H1 (cell line): Measurements from ENCODE around the gene CCPG1. TPM values are rescaled to one million over a fixed set of nuclear protein-coding genes. Genes with fewer than 3 reads are reported as not detected.

Source experiments
- CTCF ChIA-PET: fragments of 300-600 bp; sonication (Branson Sonifier 250); formaldehyde crosslinking; loops from one replicate; lab custom pipeline; 2021; ENCODE audit not compliant: partially characterized antibody; lab: Charles Lee
- POLR2A ChIA-PET: fragments of 300-600 bp; sonication (Branson Sonifier 250); formaldehyde crosslinking; loops from one replicate; lab custom pipeline; 2021; ENCODE audit warnings: inconsistent platforms; ENCODE audit not compliant: partially characterized antibody; lab: Charles Lee
- DNase-seq, 2 experiments: peaks; one replicate each; pipeline versions ENCODE4 v3.0.0 to v3.0.0-alpha.2; 2010 to 2022; ENCODE audit warnings: low spot score in 2 of 2, low read depth in 1 of 2, mixed read lengths in 1 of 2
- FAIRE-seq: peaks from 2 replicates; lab custom pipeline; 2011; peaks lifted over from hg19 to GRCh38; lab: Jason Lieb, UNC
- H2AFZ ChIP-seq: 2 replicates; pipeline ENCODE4 v1.8.1; 2012; ENCODE audit warnings: low read length, inconsistent platforms
- H2AK5ac ChIP-seq: 2 replicates; pipeline ENCODE4 v1.6.1; 2013; ENCODE audit warnings: low read depth, low read length
- H2BK120ac ChIP-seq: replicated peaks from 2 replicates; pipeline ENCODE3; 2013; ENCODE audit warnings: low read depth, low read length, inconsistent platforms
- H2BK12ac ChIP-seq: 2 replicates; pipeline ENCODE4 v1.6.1; 2013; ENCODE audit warnings: low read depth, low read length
- H2BK15ac ChIP-seq: 2 replicates; pipeline ENCODE4 v1.6.1; 2013; ENCODE audit warnings: low read length
- H2BK20ac ChIP-seq: 2 replicates; pipeline ENCODE4 v1.6.1; 2013; ENCODE audit warnings: low read length
- H2BK5ac ChIP-seq: 2 replicates; pipeline ENCODE4 v1.6.1; 2013; ENCODE audit warnings: low read depth, low read length
- H3K14ac ChIP-seq: 2 replicates; pipeline ENCODE4 v1.6.1; 2013; ENCODE audit warnings: inconsistent platforms; ENCODE audit not compliant: insufficient read length
- H3K18ac ChIP-seq: 2 replicates; pipeline ENCODE4 v1.6.1; 2013; ENCODE audit warnings: low read length; ENCODE audit errors: extremely low read depth
- H3K23ac ChIP-seq: 2 replicates; pipeline ENCODE4 v1.6.1; 2013; ENCODE audit warnings: inconsistent platforms; ENCODE audit not compliant: insufficient read length
- H3K23me2 ChIP-seq: 2 replicates; pipeline ENCODE4 v1.6.1; 2013; ENCODE audit warnings: low read depth, low read length
- H3K27ac ChIP-seq: 2 replicates; pipeline ENCODE4 v1.6.1; 2011; ENCODE audit warnings: low read depth, low read length, inconsistent platforms
- H3K27me3 ChIP-seq, 4 experiments: replicated peaks in 1 of 4; 1 replicate in 1 of 4; 2 replicates in 3 of 4; pipeline versions ENCODE4 v1.6.1 to v1.8.1; 2011 to 2013; ENCODE audit warnings: low read length in 3 of 4, mild to moderate bottlenecking in 3 of 4, inconsistent platforms in 2 of 4, mixed read lengths in 2 of 4, moderate library complexity in 1 of 4; ENCODE audit not compliant: control insufficient read depth in 3 of 4, insufficient read depth in 3 of 4; ENCODE audit errors: extremely low read depth in 1 of 4
- H3K36me3 ChIP-seq, 4 experiments: 2 replicates each; pipeline versions ENCODE4 v1.6.1 to v1.8.1; 2011 to 2013; ENCODE audit warnings: mild to moderate bottlenecking in 4 of 4, low read length in 3 of 4, moderate library complexity in 2 of 4, control low read depth in 1 of 4, inconsistent platforms in 1 of 4; ENCODE audit not compliant: insufficient read depth in 4 of 4, control insufficient read depth in 2 of 4
- H3K4ac ChIP-seq: replicated peaks from 2 replicates; pipeline ENCODE3; 2013; ENCODE audit warnings: low read length, low read depth, mixed read lengths, inconsistent platforms; ENCODE audit not compliant: insufficient read length
- H3K4me1 ChIP-seq, 4 experiments: replicated peaks in 1 of 4; 1 replicate in 1 of 4; 2 replicates in 3 of 4; pipeline versions ENCODE4 v1.6.1 to v1.8.1; 2011 to 2013; ENCODE audit warnings: low read length in 3 of 4, inconsistent platforms in 2 of 4, mixed read lengths in 1 of 4; ENCODE audit not compliant: insufficient read depth in 4 of 4, control insufficient read depth in 3 of 4
- H3K4me2 ChIP-seq, 2 experiments: 2 replicates each; pipeline versions ENCODE4 v1.6.1 to v1.8.1; 2011 to 2013; ENCODE audit warnings: low read depth in 2 of 2, low read length in 2 of 2, control low read depth in 1 of 2, inconsistent platforms in 1 of 2, mild to moderate bottlenecking in 1 of 2; ENCODE audit not compliant: insufficient read depth in 1 of 2
- H3K4me3 ChIP-seq, 4 experiments: fragments of 200-600, 300-600 bp in 1 of 4; sonication (generic), shearing (Covaris generic), sonication (Bioruptor Twin) in 1 of 4; 2 replicates each; pipeline versions ENCODE4 v1.5.1 to v1.8.1; 2011 to 2016; ENCODE audit warnings: low read length in 4 of 4, low read depth in 3 of 4, control low read depth in 2 of 4, inconsistent platforms in 2 of 4, mild to moderate bottlenecking in 2 of 4, mixed read lengths in 1 of 4, moderate library complexity in 1 of 4; ENCODE audit not compliant: insufficient read depth in 2 of 4; ENCODE audit errors: extremely low read depth in 1 of 4
- H3K56ac ChIP-seq: replicated peaks from 2 replicates; pipeline ENCODE3; 2013; ENCODE audit warnings: low read depth, mild to moderate bottlenecking, mixed read lengths, low read length, inconsistent platforms; ENCODE audit not compliant: insufficient read length
- H3K79me1 ChIP-seq: 2 replicates; pipeline ENCODE4 v1.6.1; 2013; ENCODE audit warnings: low read depth, low read length, control low read depth
- H3K79me2 ChIP-seq, 2 experiments: 2 replicates each; pipeline versions ENCODE4 v1.6.1 to v1.8.1; 2012 to 2013; ENCODE audit warnings: low read length in 2 of 2, mild to moderate bottlenecking in 2 of 2, inconsistent platforms in 1 of 2; ENCODE audit not compliant: insufficient read depth in 2 of 2, control insufficient read depth in 1 of 2
- H3K9ac ChIP-seq, 4 experiments: replicated peaks in 1 of 4; 1 replicate in 1 of 4; 2 replicates in 3 of 4; pipeline versions ENCODE4 v1.6.1 to v1.8.1; 2011 to 2013; ENCODE audit warnings: low read depth in 3 of 4, low read length in 3 of 4, control low read depth in 2 of 4, mild to moderate bottlenecking in 2 of 4, moderate library complexity in 2 of 4, inconsistent platforms in 1 of 4; ENCODE audit errors: extremely low read depth in 1 of 4
- H3K9me3 ChIP-seq, 2 experiments: 2 replicates each; pipeline versions ENCODE4 v1.6.1 to v1.8.1; 2012 to 2013; ENCODE audit warnings: mild to moderate bottlenecking in 2 of 2, moderate library complexity in 2 of 2, control low read depth in 1 of 2, inconsistent platforms in 1 of 2, low read depth in 1 of 2, low read length in 1 of 2, mixed read lengths in 1 of 2; ENCODE audit not compliant: insufficient read depth in 2 of 2
- H4K20me1 ChIP-seq, 2 experiments: replicated peaks in 1 of 2; 2 replicates each; pipeline versions ENCODE3 to v1.8.1; 2011 to 2013; ENCODE audit warnings: inconsistent platforms in 2 of 2, low read length in 2 of 2, mild to moderate bottlenecking in 1 of 2; ENCODE audit not compliant: insufficient read depth in 2 of 2, control insufficient read depth in 1 of 2
- H4K5ac ChIP-seq: 2 replicates; pipeline ENCODE4 v1.6.1; 2013; ENCODE audit warnings: low read length, low read depth, mixed read lengths, inconsistent platforms; ENCODE audit not compliant: insufficient read length
- H4K8ac ChIP-seq: 2 replicates; pipeline ENCODE4 v1.8.0; 2013; ENCODE audit warnings: mild to moderate bottlenecking, moderate library complexity, low read length, inconsistent platforms; ENCODE audit not compliant: insufficient read depth; ENCODE audit errors: extremely low read depth
- H4K91ac ChIP-seq: replicated peaks from 2 replicates; pipeline ENCODE3; 2013; ENCODE audit warnings: low read length, mixed read lengths, inconsistent platforms; ENCODE audit not compliant: insufficient read length
- BACH1 ChIP-seq: IDR thresholded peaks from 2 replicates; pipeline ENCODE4 v1.6.1; 2012; ENCODE audit warnings: low read length, improper control_type of control experiment
- CTBP2 ChIP-seq: IDR thresholded peaks from 2 replicates; pipeline ENCODE4 v1.7.0; 2011; ENCODE audit warnings: borderline replicate concordance, mild to moderate bottlenecking, moderate library complexity, mixed read lengths, low read length; ENCODE audit not compliant: insufficient read depth, insufficient read length
- POU5F1 ChIP-seq: IDR thresholded peaks from 2 replicates; pipeline ENCODE4 v1.6.1; 2011; ENCODE audit warnings: low read depth, mild to moderate bottlenecking, low read length, moderate library complexity
- RAD21 ChIP-seq, 2 experiments: IDR thresholded peaks in 1 of 2; conservative IDR thresholded peaks in 1 of 2; 2 replicates each; pipeline ENCODE4 v1.6.1; 2011; ENCODE audit warnings: low read depth in 2 of 2, low read length in 2 of 2, improper control_type of control experiment in 1 of 2, inconsistent platforms in 1 of 2, mild to moderate bottlenecking in 1 of 2, moderate library complexity in 1 of 2
- SRF ChIP-seq: IDR thresholded peaks from 2 replicates; pipeline ENCODE4 v1.6.1; 2011; ENCODE audit warnings: mild to moderate bottlenecking, low read depth, low read length, moderate library complexity
- TAF1 ChIP-seq: IDR thresholded peaks from 2 replicates; pipeline ENCODE4 v1.6.1; 2011; ENCODE audit warnings: mild to moderate bottlenecking, low read depth, low read length
- TAF7 ChIP-seq: optimal IDR thresholded peaks from 2 replicates; pipeline ENCODE3; 2011; ENCODE audit warnings: low read depth, mild to moderate bottlenecking, inconsistent platforms, low read length, moderate library complexity, borderline replicate concordance
- USF2 ChIP-seq: IDR thresholded peaks from 2 replicates; pipeline ENCODE4 v1.6.1; 2011; ENCODE audit warnings: low read length, improper control_type of control experiment
- polyA plus RNA-seq, 7 experiments: library from polyadenylated mRNA; depleted of rRNA in 3 of 7; stranded (reverse) in 5 of 7; unstranded in 2 of 7; fragments of >200 nt in 5 of 7; fragments of 200-250 nt in 2 of 7; gene quantifications; 1 replicate in 5 of 7; 2 replicates in 1 of 7; 4 replicates in 1 of 7; pipeline versions ENCODE4 v1.2.1 to v1.2.3, GENCODE V29; 2011 to 2013; ENCODE audit warnings: missing spikeins in 2 of 7, mixed read lengths in 2 of 7
- total RNA-seq: library from RNA; stranded (reverse); fragmentation: NEBNext Ultra II Directional; extraction: Animal tissue kit (Norgen Biotek cat#: 25700); gene quantifications from 2 replicates; pipeline ENCODE4 v1.2.1, GENCODE V29; 2021

Gene CCPG1
- total and polyA plus RNA-seq, 2 of the 8 experiments (the other 6 are each of a cell fraction or from before 2014, with no cell fraction given), result 2.3 to 13.2 TPM

GRCh38 chr15:55387027-55387426 lies 21.1 kb downstream of the CCPG1 start:
- Histone ChIP-seq H3K4ac (no peak overlapping the region), H2BK12ac (no peak overlapping the region), H2BK20ac (no peak overlapping the region), H4K5ac (no peak overlapping the region), H2AK5ac (no peak overlapping the region), H2BK5ac (no peak overlapping the region), H3K23me2 (no peaks in the 10 kb centered on the region), H3K79me2 (no peaks in the 10 kb centered on the region), H3K56ac (no peak overlapping the region), H3K9me3 (no peaks in the 10 kb centered on the region), H3K79me1 (no peaks in the 10 kb centered on the region), H3K4me2 (no peak overlapping the region), H3K27ac (no peak overlapping the region), H4K20me1 (no peaks in the 10 kb centered on the region), H2BK15ac (no peak overlapping the region), H3K9ac (no peak overlapping the region), H3K14ac (no peak overlapping the region), H3K27me3 (no peaks in the 10 kb centered on the region), H3K4me1 (no peaks in the 10 kb centered on the region), H2AFZ (no peak overlapping the region), H3K23ac (no peak overlapping the region), H4K91ac (no peak overlapping the region), H2BK120ac (no peak overlapping the region), H4K8ac (no peak overlapping the region), H3K4me3 (no peak overlapping the region), H3K36me3 (no peaks in the 10 kb centered on the region), H3K18ac (no peak overlapping the region)
- ChIA-PET POLR2A (no interaction called here), CTCF (no interaction called here)
- DNase-seq (no peak), FAIRE-seq (no peak)
- TF ChIP-seq BACH1 (no peak), TAF1 (no peak), USF2 (no peak), SRF (no peak), CTBP2 (no peak), TAF7 (no peak), POU5F1 (no peak), RAD21 (IDR thresholded peaks at IDR 0.05 in 1 of 2, conservative IDR thresholded peaks at IDR 0.05 in 1 of 2; ENCODE audit: low read depth in 2 of 2, low read length in 2 of 2) (no peak)
